Kidney epithelial cell (primary cell): Measurements from ENCODE around the gene TBX1. TPM values are rescaled to one million over a fixed set of nuclear protein-coding genes. Genes with fewer than 3 reads are reported as not detected.
"Not testable (repeated sequence)": the region's sequence is repeated elsewhere in the genome, so short reads cannot be mapped to it uniquely, and the experiment has no call there.

Experiments used
- DNase-seq: peaks from one replicate; pipeline ENCODE4 v3.0.0-alpha.2; 2010; ENCODE audit warnings: low read depth
- H3K27me3 ChIP-seq: 2 replicates; pipeline ENCODE4 v1.6.0; 2011; ENCODE audit warnings: low read length; ENCODE audit not compliant: control insufficient read depth, insufficient read depth
- H3K36me3 ChIP-seq: 2 replicates; pipeline ENCODE4 v1.5.1; 2011; ENCODE audit warnings: low read length; ENCODE audit not compliant: control insufficient read depth, insufficient read depth
- H3K4me3 ChIP-seq: 2 replicates; pipeline ENCODE4 v1.5.1; 2011; ENCODE audit warnings: low read depth, mild to moderate bottlenecking, control low read depth, low read length
- CTCF ChIP-seq: IDR thresholded peaks from 2 replicates; pipeline ENCODE4 v1.5.1; 2011; ENCODE audit warnings: mild to moderate bottlenecking, moderate library complexity, low read length, control low read depth, inconsistent platforms; ENCODE audit not compliant: insufficient read depth, poor library complexity, severe bottlenecking
- total RNA-seq: library from RNA; depleted of rRNA; stranded (reverse); fragments of >200 nt; gene quantifications from 2 replicates; pipeline ENCODE4 v1.2.3, GENCODE V29; 2015

The TBX1 gene
- total RNA-seq, 1 donor from 2014 or later = not detected

GRCh38 chr22:19787849-19788141 is 27.2 kb downstream of the TBX1 start:
- DNase-seq = no peak
- Histone ChIP-seq H3K4me3 (no peak overlapping the region), H3K27me3 (peaks cover 18% of the 10 kb centered on the region), H3K36me3 (no peaks in the 10 kb centered on the region)
- no peak for TF ChIP-seq CTCF

GRCh38 chr22:19788661-19789225 is 28.2 kb downstream of the TBX1 start:
- no peak for TF ChIP-seq CTCF
- DNase-seq = no peak
- H3K4me3 ChIP-seq = no peak overlapping the region
- H3K36me3 ChIP-seq = no peaks in the 10 kb centered on the region
- H3K27me3 ChIP-seq = peaks cover 8% of the 10 kb centered on the region

- DNase-seq = no peak
- peaks cover 3% of the 10 kb centered on the region for H3K27me3 ChIP-seq
- TF ChIP-seq CTCF = no peak
- H3K36me3 ChIP-seq = no peaks in the 10 kb centered on the region
- no peak overlapping the region for H3K4me3 ChIP-seq
These were observed 28.8 kb downstream of the TBX1 start for GRCh38 chr22:19789406-19789805.

GRCh38 chr22:19789828-19790227 is 29.2 kb downstream of the TBX1 start:
- Histone ChIP-seq H3K4me3 (no peak overlapping the region), H3K36me3 (no peaks in the 10 kb centered on the region), H3K27me3 (no peaks in the 10 kb centered on the region)
- TF ChIP-seq CTCF = no peak
- no peak for DNase-seq

- TF ChIP-seq CTCF = no peak
- no peak for DNase-seq
- no peak overlapping the region for H3K4me3 ChIP-seq
- no peaks in the 10 kb centered on the region for H3K27me3 ChIP-seq
- H3K36me3 ChIP-seq = no peaks in the 10 kb centered on the region
These were observed 30.7 kb downstream of the TBX1 start for GRCh38 chr22:19791243-19791642.

- DNase-seq = no peak
- H3K27me3 ChIP-seq = no peaks in the 10 kb centered on the region
- TF ChIP-seq CTCF = no peak
- no peaks in the 10 kb centered on the region for H3K36me3 ChIP-seq
- H3K4me3 ChIP-seq = no peak overlapping the region
These were observed 31.3 kb downstream of the TBX1 start for GRCh38 chr22:19791894-19792293.

- not testable (repeated sequence) for DNase-seq, H3K36me3 ChIP-seq, H3K27me3 ChIP-seq, H3K4me3 ChIP-seq
These were observed 31.9 kb downstream of the TBX1 start for GRCh38 chr22:19792383-19792896.
